Lung (tissue), 12 donors: ENCODE results near the gene DBF4B. TPM values are rescaled to one million over a fixed set of nuclear protein-coding genes. Genes with fewer than 3 reads are reported as not detected.

Experiments used
- ATAC-seq: fragments of 200-7000 bp; cut with Tn5 transposase; one replicate; pipeline ENCODE4 v1.9.1; 2020; ENCODE audit warnings: moderate number of reproducible peaks; ENCODE audit not compliant: insufficient read depth, low FRiP score
- DNase-seq, 3 donors: peaks; one replicate each; pipeline ENCODE4 v3.0.0-alpha.2; 2013 to 2017
- H3K27ac ChIP-seq, 2 donors: one replicate each; pipeline ENCODE4 v1.5.1; 2013; ENCODE audit warnings: mild to moderate bottlenecking in 2 of 2, moderate library complexity in 2 of 2, control low read depth in 1 of 2, inconsistent platforms in 1 of 2, low read depth in 1 of 2, low read length in 1 of 2
- H3K27me3 ChIP-seq, 3 donors: one replicate each; pipeline ENCODE4 v1.5.1; 2013; ENCODE audit warnings: low read length in 2 of 3; ENCODE audit not compliant: control insufficient read depth in 3 of 3, insufficient read depth in 3 of 3
- H3K36me3 ChIP-seq, 4 donors: one replicate each; pipeline ENCODE4 v1.5.1; 2013; ENCODE audit warnings: low read length in 4 of 4, mild to moderate bottlenecking in 1 of 4, moderate library complexity in 1 of 4; ENCODE audit not compliant: control insufficient read depth in 4 of 4, insufficient read depth in 4 of 4
- H3K4me1 ChIP-seq, 5 donors: one replicate each; pipeline ENCODE4 v1.5.1; 2013; ENCODE audit warnings: low read length in 5 of 5, mild to moderate bottlenecking in 2 of 5, moderate library complexity in 1 of 5; ENCODE audit not compliant: control insufficient read depth in 5 of 5, insufficient read depth in 5 of 5
- H3K4me3 ChIP-seq: one replicate; pipeline ENCODE4 v1.5.1; 2013; ENCODE audit warnings: mild to moderate bottlenecking, control low read depth, moderate library complexity
- H3K9ac ChIP-seq, 2 donors: one replicate each; pipeline ENCODE4 v1.5.1; 2013; ENCODE audit warnings: low read length in 2 of 2, control low read depth in 1 of 2; ENCODE audit not compliant: insufficient read depth in 1 of 2
- H3K9me3 ChIP-seq, 4 donors: one replicate each; pipeline ENCODE4 v1.5.1; 2013; ENCODE audit warnings: low read length in 3 of 4, mild to moderate bottlenecking in 1 of 4, moderate library complexity in 1 of 4; ENCODE audit not compliant: control insufficient read depth in 4 of 4, insufficient read depth in 3 of 4
- WGBS, 2 donors: extraction: QIAGEN DNeasy Blood & Tissue Kit; methylation state at CpG; one replicate each; pipeline ENCODE4 v1.1.7; 2013; 5-methylcytosine and 5-hydroxymethylcytosine counted together
- polyA plus RNA-seq, 2 donors: library from polyadenylated mRNA; stranded (reverse); fragments of 200-250 nt; gene quantifications; one replicate each; pipeline ENCODE4 v1.2.1, GENCODE V29; 2013
- total RNA-seq, 2 donors: library from RNA; depleted of rRNA in 1 of 2; stranded (reverse); fragments of >200 nt in 1 of 2; gene quantifications; one replicate each; pipeline ENCODE4 v1.2.1, GENCODE V29; 2014 to 2021
- TF ChIP-seq, protein P1 (sequence below): IDR thresholded peaks from 2 replicates; pipeline ENCODE4 v1.5.1; 2012; ENCODE audit warnings: mild to moderate bottlenecking; ENCODE audit errors: control extremely low read depth, extremely low read depth
- donor health status: control.
- donor health status: control.
- donor health status: Bipolar disorder and iron deficiency.
- donor health status: healthy.
- donor health status: DM: yes; HTN: yes; CAD: no.

DBF4B gene
- total and polyA plus RNA-seq, 4 donors: 2.7 to 8.6 (median 3.1) TPM

DNA sequence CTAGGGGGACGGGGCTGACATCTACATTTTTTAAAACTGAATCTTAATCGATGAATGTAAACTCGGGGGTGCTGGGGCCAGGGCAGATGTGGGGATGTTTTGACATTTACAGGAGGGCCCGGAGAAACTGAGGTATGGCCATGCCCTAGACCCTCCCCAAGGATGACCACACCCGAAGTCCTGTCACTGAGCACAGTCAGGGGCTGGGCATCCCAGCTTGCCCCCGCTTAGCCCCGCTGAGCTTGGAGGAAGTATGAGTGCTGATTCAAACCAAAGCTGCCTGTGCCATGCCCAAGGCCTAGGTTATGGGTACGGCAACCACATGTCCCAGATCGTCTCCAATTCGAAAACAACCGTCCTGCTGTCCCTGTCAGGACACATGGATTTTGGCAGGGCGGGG lies 71.7 kb downstream of the DBF4B start:
- no peaks in the 10 kb centered on the region for H3K36me3 ChIP-seq
- DNase-seq: no peak
- ATAC-seq: no peak
- H3K4me3 ChIP-seq: no peak overlapping the region
- TF ChIP-seq, protein P1, sequence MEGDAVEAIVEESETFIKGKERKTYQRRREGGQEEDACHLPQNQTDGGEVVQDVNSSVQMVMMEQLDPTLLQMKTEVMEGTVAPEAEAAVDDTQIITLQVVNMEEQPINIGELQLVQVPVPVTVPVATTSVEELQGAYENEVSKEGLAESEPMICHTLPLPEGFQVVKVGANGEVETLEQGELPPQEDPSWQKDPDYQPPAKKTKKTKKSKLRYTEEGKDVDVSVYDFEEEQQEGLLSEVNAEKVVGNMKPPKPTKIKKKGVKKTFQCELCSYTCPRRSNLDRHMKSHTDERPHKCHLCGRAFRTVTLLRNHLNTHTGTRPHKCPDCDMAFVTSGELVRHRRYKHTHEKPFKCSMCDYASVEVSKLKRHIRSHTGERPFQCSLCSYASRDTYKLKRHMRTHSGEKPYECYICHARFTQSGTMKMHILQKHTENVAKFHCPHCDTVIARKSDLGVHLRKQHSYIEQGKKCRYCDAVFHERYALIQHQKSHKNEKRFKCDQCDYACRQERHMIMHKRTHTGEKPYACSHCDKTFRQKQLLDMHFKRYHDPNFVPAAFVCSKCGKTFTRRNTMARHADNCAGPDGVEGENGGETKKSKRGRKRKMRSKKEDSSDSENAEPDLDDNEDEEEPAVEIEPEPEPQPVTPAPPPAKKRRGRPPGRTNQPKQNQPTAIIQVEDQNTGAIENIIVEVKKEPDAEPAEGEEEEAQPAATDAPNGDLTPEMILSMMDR: no peak
- no peak overlapping the region for H3K27ac ChIP-seq
- peaks cover 0 to 35% (median 12%) of the 10 kb centered on the region in 5 donors for H3K4me1 ChIP-seq
- whole genome bisulfite sequencing, 2 donors: 90 to 91% methylated on average over 12 of the region's 12 CpGs
- no peak overlapping the region for H3K9ac ChIP-seq
- no peaks in the 10 kb centered on the region for H3K27me3 ChIP-seq
- H3K9me3 ChIP-seq: no peaks in the 10 kb centered on the region

DNA sequence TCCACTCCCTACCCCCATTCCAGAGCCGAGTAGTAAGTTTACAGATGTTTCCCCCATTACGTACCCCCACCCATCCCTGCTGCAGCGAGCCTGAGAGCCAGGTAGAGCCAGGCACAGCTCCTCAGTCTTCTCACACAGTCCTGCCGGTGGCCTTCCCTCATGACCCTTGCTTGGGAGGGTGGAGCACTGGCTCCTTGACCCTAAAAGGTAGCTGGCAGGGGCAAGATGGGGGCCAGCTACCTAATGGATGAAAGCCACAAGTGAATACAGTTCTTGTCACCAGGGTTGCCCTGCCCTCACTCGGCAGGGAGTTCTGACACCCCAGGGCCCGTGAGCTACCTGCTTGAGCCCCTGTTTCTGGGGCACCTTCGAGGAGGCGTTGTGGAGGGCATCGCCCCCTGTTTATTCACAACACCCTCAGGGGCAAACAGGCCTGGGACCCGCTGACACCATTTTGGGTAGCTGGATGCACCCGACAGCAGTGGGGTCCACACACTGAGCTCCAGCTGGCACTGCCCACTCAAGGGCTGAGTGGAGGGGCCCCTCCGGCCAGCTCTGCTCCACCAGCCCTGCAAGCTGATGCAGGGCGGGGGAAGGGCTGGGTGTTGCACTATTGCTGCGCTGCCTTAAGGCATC lies 72.5 kb downstream of the DBF4B start:
- 91 to 93% methylated on average over 14 of the region's 14 CpGs for WGBS, 2 donors
- Histone ChIP-seq H3K36me3 (no peaks in the 10 kb centered on the region), H3K4me1 (peaks cover 0 to 33% (median 7%) of the 10 kb centered on the region in 5 donors), H3K27ac (peak overlapping the region in 1 of 2 donors; percentile 83), H3K27me3 (no peaks in the 10 kb centered on the region), H3K9ac (no peak overlapping the region), H3K9me3 (no peaks in the 10 kb centered on the region), H3K4me3 (no peak overlapping the region)
- no peak for ATAC-seq
- TF ChIP-seq, protein P1: no peak
- DNase-seq: no peak

DNA sequence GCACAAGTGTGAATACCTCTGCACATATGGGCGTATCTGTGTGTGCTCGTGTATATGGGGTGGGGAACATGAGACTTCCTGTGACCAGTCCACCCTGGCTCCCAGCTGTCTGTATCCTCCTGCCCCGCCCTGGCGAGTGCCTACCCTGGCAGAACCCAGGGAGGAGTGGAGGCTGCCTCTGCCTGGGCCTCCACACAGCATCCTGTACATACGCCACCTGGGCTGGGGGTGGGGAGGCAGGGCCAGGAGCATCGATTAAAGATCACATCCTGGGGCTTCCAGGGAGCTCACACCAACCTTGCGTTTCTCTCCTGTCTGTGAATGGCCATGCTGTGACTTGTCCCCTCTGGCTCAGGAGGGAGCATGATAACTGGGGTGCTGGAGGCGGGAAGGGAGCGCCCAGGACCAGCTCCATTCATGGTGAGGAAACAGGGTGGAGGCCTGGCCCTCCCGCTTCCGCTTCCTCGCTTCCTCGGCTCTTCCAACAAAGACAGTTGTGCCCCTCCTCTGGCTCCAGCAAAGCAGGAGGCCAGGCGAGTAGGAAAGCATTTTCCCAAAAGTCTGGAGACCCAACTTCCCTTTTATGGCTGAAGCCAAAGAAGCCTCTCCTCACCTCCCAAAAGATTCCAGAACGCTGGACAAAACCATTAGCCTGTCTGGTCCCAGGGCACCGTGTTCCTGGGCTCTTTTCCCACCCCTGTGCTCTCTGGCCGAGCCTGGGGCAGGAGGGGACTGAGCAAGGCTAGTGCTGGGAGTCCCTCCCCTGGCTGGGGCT lies 73.3 kb downstream of the DBF4B start:
- TF ChIP-seq, protein P1: no peak
- H3K4me1 ChIP-seq: peaks cover 0 to 31% (median 7%) of the 10 kb centered on the region in 5 donors
- no peak overlapping the region for H3K4me3 ChIP-seq
- H3K27me3 ChIP-seq: no peaks in the 10 kb centered on the region
- peak overlapping the region; percentile 56 to 83 for H3K27ac ChIP-seq
- H3K9me3 ChIP-seq: no peaks in the 10 kb centered on the region
- peak in 2 of 3 donors; percentile 30 to 38 for DNase-seq
- H3K36me3 ChIP-seq: no peaks in the 10 kb centered on the region
- H3K9ac ChIP-seq: no peak overlapping the region
- ATAC-seq: no peak
- 57 to 68% methylated on average over 17 of the region's 17 CpGs for WGBS, 2 donors
